Endodermal cell (in vitro differentiated cells): ENCODE measurements around the gene SCD5. TPM values are rescaled to one million over a fixed set of nuclear protein-coding genes. Genes with fewer than 3 reads are reported as not detected.

Experiments used
- DNase-seq: peaks from one replicate; pipeline ENCODE4 v3.0.0-alpha.2; 2017
- H3K27ac ChIP-seq: 2 replicates; pipeline ENCODE4 v1.5.1; 2013; ENCODE audit warnings: mild to moderate bottlenecking, low read depth, low read length, moderate library complexity
- H3K27me3 ChIP-seq: 2 replicates; pipeline ENCODE4 v1.6.1; 2013; ENCODE audit warnings: mild to moderate bottlenecking, low read length, moderate library complexity; ENCODE audit not compliant: insufficient read depth, control insufficient read depth, poor library complexity, severe bottlenecking
- H3K36me3 ChIP-seq: 2 replicates; pipeline ENCODE4 v1.7.0; 2013; ENCODE audit warnings: mild to moderate bottlenecking, low read length, moderate library complexity; ENCODE audit not compliant: control insufficient read depth, insufficient read depth
- H3K4me1 ChIP-seq: one replicate; pipeline ENCODE4 v1.7.0; 2013; ENCODE audit warnings: low read length; ENCODE audit not compliant: control insufficient read depth, insufficient read depth
- H3K4me3 ChIP-seq: 2 replicates; pipeline ENCODE4 v1.5.1; 2013; ENCODE audit warnings: mild to moderate bottlenecking, low read length, moderate library complexity
- H3K9ac ChIP-seq: 2 replicates; pipeline ENCODE4 v1.6.1; 2013; ENCODE audit warnings: mild to moderate bottlenecking, low read length, moderate library complexity; ENCODE audit not compliant: poor library complexity, severe bottlenecking; ENCODE audit errors: extremely low read depth
- H3K9me3 ChIP-seq: 2 replicates; pipeline ENCODE4 v1.6.1; 2013; ENCODE audit warnings: mild to moderate bottlenecking, low read length, moderate library complexity; ENCODE audit not compliant: control insufficient read depth
- H3K27ac Mint-ChIP-seq: 2 replicates; pipeline ENCODE4 v1.8.0; 2020; ENCODE audit warnings: mixed read lengths
- H3K27me3 Mint-ChIP-seq: 2 replicates; pipeline ENCODE4 v1.8.0; 2021; ENCODE audit warnings: mild to moderate bottlenecking, mixed read lengths; ENCODE audit not compliant: insufficient read depth
- H3K36me3 Mint-ChIP-seq: 2 replicates; pipeline ENCODE4 v1.8.0; 2020; ENCODE audit warnings: low read depth, mixed read lengths
- H3K4me1 Mint-ChIP-seq: 2 replicates; pipeline ENCODE4 v1.8.0; 2020; ENCODE audit warnings: mixed read lengths
- H3K4me3 Mint-ChIP-seq: 2 replicates; pipeline ENCODE4 v1.8.0; 2020; ENCODE audit warnings: mild to moderate bottlenecking, moderate library complexity, mixed read lengths
- H3K9me3 Mint-ChIP-seq: 2 replicates; pipeline ENCODE4 v1.8.0; 2020; ENCODE audit warnings: mild to moderate bottlenecking, mixed read lengths
- CTCF ChIP-seq: fragments of 200-600 bp; sonication (generic); conservative IDR thresholded peaks from 2 replicates; pipeline ENCODE4 v1.5.0; 2021; ENCODE audit warnings: antibody characterized with exemption, mild to moderate bottlenecking
- WGBS, 2 experiments: methylation state at CpG; one replicate each; pipeline versions ENCODE4 v1.1.5 to v1.1.7; 2013; ENCODE audit warnings: missing lambda C conversion rate in 2 of 2, mixed read lengths in 1 of 2; ENCODE audit not compliant: insufficient coverage in 1 of 2, insufficient read length in 1 of 2; 5-methylcytosine and 5-hydroxymethylcytosine counted together
- total RNA-seq, 2 donors: library from RNA; stranded (reverse); fragmentation: NEBNext Ultra II Directional in 1 of 2; extraction: Animal tissue kit (Norgen Biotek cat#: 25700) in 1 of 2; gene quantifications; 2 replicates in 1 of 2; 3 replicates in 1 of 2; pipeline ENCODE4 v1.2.1, GENCODE V29; 2021

SCD5 gene
- total RNA-seq, 2 donors from 2014 or later, result 3.2 to 5.2 TPM

GRCh38 chr4:82780170-82780751 is 18.3 kb downstream of the SCD5 start:
- Histone ChIP-seq H3K4me3 (no peak overlapping the region), H3K9me3 (no peaks in the 10 kb centered on the region), H3K27me3 (no peaks in the 10 kb centered on the region), H3K4me1 (peaks cover 17% of the 10 kb centered on the region), H3K27ac (no peak overlapping the region), H3K9ac (no peak overlapping the region), H3K36me3 (no peaks in the 10 kb centered on the region)
- peaks cover 34% of the 10 kb centered on the region for H3K4me1 Mint-ChIP-seq
- no peaks in the 10 kb centered on the region for H3K9me3 Mint-ChIP-seq
- H3K27me3 Mint-ChIP-seq, result peaks cover 48% of the 10 kb centered on the region
- no peak overlapping the region for H3K4me3 Mint-ChIP-seq
- no peaks in the 10 kb centered on the region for H3K36me3 Mint-ChIP-seq
- DNase-seq, result peak; percentile 49
- H3K27ac Mint-ChIP-seq, result no peak overlapping the region
- TF ChIP-seq CTCF, result no peak
- 86% methylated on average over 1 of the region's 1 CpG; no CpG with 5 or more reads in 1 of the 2 experiments for WGBS, 2 experiments

- TF ChIP-seq CTCF, result no peak
- 85 to 95% methylated on average over 3 to 10 of the region's 11 CpGs for WGBS, 2 experiments
- Histone ChIP-seq H3K4me1 (peaks cover 17% of the 10 kb centered on the region), H3K4me3 (no peak overlapping the region), H3K36me3 (peaks cover 3% of the 10 kb centered on the region), H3K9ac (no peak overlapping the region), H3K27me3 (no peaks in the 10 kb centered on the region), H3K9me3 (no peaks in the 10 kb centered on the region), H3K27ac (no peak overlapping the region)
- H3K27me3 Mint-ChIP-seq, result peaks cover 46% of the 10 kb centered on the region
- DNase-seq, result no peak
- no peak overlapping the region for H3K4me3 Mint-ChIP-seq
- H3K36me3 Mint-ChIP-seq, result no peaks in the 10 kb centered on the region
- H3K9me3 Mint-ChIP-seq, result no peaks in the 10 kb centered on the region
- H3K27ac Mint-ChIP-seq, result no peak overlapping the region
- peaks cover 31% of the 10 kb centered on the region for H3K4me1 Mint-ChIP-seq
Measured at GRCh38 chr4:82779032-82779431, 19.6 kb downstream of the SCD5 start.

GRCh38 chr4:82777857-82778525 is 20.6 kb downstream of the SCD5 start:
- H3K27me3 Mint-ChIP-seq, result peaks cover 45% of the 10 kb centered on the region
- H3K4me3 ChIP-seq, result no peak overlapping the region
- peaks cover 30% of the 10 kb centered on the region for H3K4me1 Mint-ChIP-seq
- no peak overlapping the region for H3K9ac ChIP-seq
- no peaks in the 10 kb centered on the region for H3K9me3 Mint-ChIP-seq
- no peaks in the 10 kb centered on the region for H3K36me3 Mint-ChIP-seq
- WGBS, 2 experiments, result 92 to 96% methylated on average over 1 to 4 of the region's 5 CpGs
- H3K4me3 Mint-ChIP-seq, result no peak overlapping the region
- no peaks in the 10 kb centered on the region for H3K27me3 ChIP-seq
- no peak for TF ChIP-seq CTCF
- peaks cover 14% of the 10 kb centered on the region for H3K4me1 ChIP-seq
- no peak overlapping the region for H3K27ac Mint-ChIP-seq
- H3K36me3 ChIP-seq, result peaks cover 3% of the 10 kb centered on the region
- H3K9me3 ChIP-seq, result no peaks in the 10 kb centered on the region
- peak; percentile 29 for DNase-seq
- no peak overlapping the region for H3K27ac ChIP-seq
